Epithelial cell of proximal tubule (primary cell): ENCODE results near the gene SFTA2. TPM values are rescaled to one million over a fixed set of nuclear protein-coding genes. Genes with fewer than 3 reads are reported as not detected.
A peak's percentile ranks its signal among the peaks of the same experiment; 100 is the strongest.

Source experiments
- DNase-seq: peaks from one replicate; pipeline ENCODE4 v3.0.0-alpha.2; 2011; ENCODE audit warnings: low read depth
- H3K4me3 ChIP-seq: 2 replicates; pipeline ENCODE4 v1.5.1; 2011; ENCODE audit warnings: low read depth, mild to moderate bottlenecking, low read length
- CTCF ChIP-seq: conservative IDR thresholded peaks from 2 replicates; pipeline ENCODE4 v1.5.1; 2012; ENCODE audit warnings: low read depth, mild to moderate bottlenecking, low read length
- total RNA-seq: library from RNA; depleted of rRNA; stranded (reverse); fragments of >200 nt; gene quantifications from 2 replicates; pipeline ENCODE4 v1.2.3, GENCODE V29; 2015

SFTA2 gene
- total RNA-seq, 1 donor from 2014 or later, result 8.7 TPM

- no peak for DNase-seq
Measured at GRCh38 chr6:30955367-30956042, 23.5 kb upstream of the SFTA2 start.

GRCh38 chr6:30954631-30955366 lies 22.8 kb upstream of the SFTA2 start:
- H3K4me3 ChIP-seq, result peak overlapping the region; percentile 41
- no peak for TF ChIP-seq CTCF
- no peak for DNase-seq

More at GRCh38 chr6:30955367-30956042, 23.5 kb upstream of the SFTA2 start:
- peak overlapping the region; percentile 41 for H3K4me3 ChIP-seq
- TF ChIP-seq CTCF, result no peak

- DNase-seq, result no peak
- TF ChIP-seq CTCF, result no peak
- H3K4me3 ChIP-seq, result no peak overlapping the region
Measured at GRCh38 chr6:30951907-30952469, 20.0 kb upstream of the SFTA2 start.

- no peak overlapping the region for H3K4me3 ChIP-seq
- no peak for TF ChIP-seq CTCF
- DNase-seq, result no peak
Measured at GRCh38 chr6:30948811-30949210, 16.8 kb upstream of the SFTA2 start.

- no peak for DNase-seq
- no peak overlapping the region for H3K4me3 ChIP-seq
- TF ChIP-seq CTCF, result no peak
Measured at GRCh38 chr6:30947231-30947630, 15.3 kb upstream of the SFTA2 start.

- no peak for TF ChIP-seq CTCF
- H3K4me3 ChIP-seq, result no peak overlapping the region
- no peak for DNase-seq
Measured at GRCh38 chr6:30945281-30945680, 13.3 kb upstream of the SFTA2 start.
